Immature natural killer cell (primary cell): ENCODE measurements around the gene STRAP. TPM values are rescaled to one million over a fixed set of nuclear protein-coding genes. Genes with fewer than 3 reads are reported as not detected.
"Not testable (repeated sequence)": the region's sequence is repeated elsewhere in the genome, so short reads cannot be mapped to it uniquely, and the experiment has no call there.

ENCODE experiments used
- DNase-seq, 3 donors: peaks; one replicate each; pipeline ENCODE4 v3.0.0; 2022; ENCODE audit warnings: mixed read lengths in 1 of 3
- H3K27ac Mint-ChIP-seq, 6 donors: one replicate each; pipeline ENCODE4 v1.8.0; 2020; ENCODE audit warnings: mixed read lengths in 6 of 6, mild to moderate bottlenecking in 5 of 6, inconsistent platforms in 4 of 6, moderate library complexity in 3 of 6
- H3K27me3 Mint-ChIP-seq, 3 donors: one replicate each; pipeline ENCODE4 v1.8.0; 2020 to 2021; ENCODE audit warnings: low read depth in 3 of 3, mild to moderate bottlenecking in 3 of 3, mixed read lengths in 3 of 3, moderate library complexity in 3 of 3, inconsistent platforms in 1 of 3
- H3K36me3 Mint-ChIP-seq, 3 donors: one replicate each; pipeline ENCODE4 v1.8.0; 2020; ENCODE audit warnings: mixed read lengths in 3 of 3, inconsistent platforms in 2 of 3, mild to moderate bottlenecking in 2 of 3
- H3K4me1 Mint-ChIP-seq, 2 donors: one replicate each; pipeline ENCODE4 v1.8.0; 2020; ENCODE audit warnings: inconsistent platforms in 2 of 2, mild to moderate bottlenecking in 2 of 2, mixed read lengths in 2 of 2, moderate library complexity in 1 of 2
- H3K4me3 Mint-ChIP-seq, 5 donors: one replicate each; pipeline ENCODE4 v1.8.0; 2020; ENCODE audit warnings: mild to moderate bottlenecking in 5 of 5, mixed read lengths in 5 of 5, inconsistent platforms in 3 of 5, moderate library complexity in 3 of 5
- H3K9me3 Mint-ChIP-seq, 6 donors: one replicate each; pipeline ENCODE4 v1.8.0; 2020; ENCODE audit warnings: mild to moderate bottlenecking in 6 of 6, mixed read lengths in 6 of 6, inconsistent platforms in 4 of 6, moderate library complexity in 3 of 6
- polyA plus RNA-seq, 3 donors: library from polyadenylated mRNA; unstranded; fragments of 300-500 nt; fragmentation: Illumina TruSeq; gene quantifications; one replicate each; pipeline ENCODE4 v1.2.3, GENCODE V29; 2021

STRAP gene
- polyA plus RNA-seq, 3 donors from 2014 or later, result 122 to 201 (median 128) TPM

- not testable (repeated sequence) for H3K27me3 Mint-ChIP-seq, H3K9me3 Mint-ChIP-seq, DNase-seq, H3K4me3 Mint-ChIP-seq, H3K27ac Mint-ChIP-seq
- Mint-ChIP-seq H3K4me1 (peaks cover 22 to 44% of the 10 kb centered on the region in 2 donors), H3K36me3 (peaks cover 0 to 16% (median 0%) of the 10 kb centered on the region in 3 donors)
Observed at GRCh38 chr12:15948461-15948860, 66.3 kb downstream of the STRAP start.

Other genes with a start within 250 kb of the STRAP start
- 1 to 10 TPM in 2 of 3 donors, under 1 TPM in 1; 0.24 to 2.8 (median 2.0) TPM for gene EPS8, start 93.0 kb upstream of the STRAP start, polyA plus RNA-seq
- gene DERA, start 28.9 kb downstream of the STRAP start, polyA plus RNA-seq, result 10 to 100 TPM; 47.2 to 74.6 (median 62.1) TPM